NCI-H748 (cell line): ENCODE results near the gene KAT2A.
A peak's percentile ranks its signal among the peaks of the same experiment; 100 is the strongest.

Experiments used
- DNase-seq: peaks from one replicate; lab custom pipeline; 2025; ENCODE audit not compliant: unreplicated experiment; lab: John Stamatoyannopoulos, UW

The KAT2A gene

DNA sequence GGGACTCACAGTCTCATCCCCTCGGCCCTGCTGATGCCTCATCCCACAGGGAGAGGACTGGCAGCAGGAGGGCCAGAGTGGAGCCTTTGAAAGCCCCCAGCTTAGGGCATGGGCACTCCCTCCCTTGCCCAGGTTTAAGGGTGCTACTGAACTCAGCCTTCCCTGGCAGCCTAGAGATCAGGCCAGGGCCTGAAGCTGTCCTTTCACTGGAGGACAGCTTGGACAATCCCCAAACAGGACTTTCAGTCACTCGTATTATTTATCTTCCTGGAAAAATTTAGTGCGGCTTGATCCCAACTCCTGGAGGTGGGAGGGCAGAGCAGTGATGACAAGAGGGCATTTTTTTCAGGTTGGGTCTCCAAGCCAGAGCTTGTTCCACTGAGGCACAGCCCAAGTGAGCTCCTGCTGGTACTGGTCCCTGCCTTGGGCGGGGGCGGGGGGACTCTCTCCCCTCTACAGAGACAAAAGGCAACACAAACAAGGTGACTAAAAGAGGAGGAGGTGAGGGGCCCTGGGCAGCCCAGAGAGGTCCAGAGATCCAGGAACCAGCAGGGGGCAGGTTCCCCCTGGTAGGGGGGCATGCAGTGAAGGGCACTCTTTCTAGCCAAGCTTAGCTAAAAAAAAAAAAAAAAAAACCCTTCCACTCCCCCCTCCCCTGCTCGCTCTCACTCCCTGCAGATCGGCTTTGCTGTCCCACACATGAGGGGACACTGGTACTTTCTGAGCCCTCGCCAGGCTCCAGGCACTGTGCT lies 24.6 kb downstream of the KAT2A start:
- DNase-seq, result no peak

- no peak for DNase-seq
Measured at GRCh38 chr17:42094375-42095069, 26.6 kb downstream of the KAT2A start.

- no peak for DNase-seq
Measured at GRCh38 chr17:42092939-42093338, 28.2 kb downstream of the KAT2A start.

GRCh38 chr17:42090964-42091790 lies 30.0 kb downstream of the KAT2A start:
- DNase-seq, result no peak

DNA sequence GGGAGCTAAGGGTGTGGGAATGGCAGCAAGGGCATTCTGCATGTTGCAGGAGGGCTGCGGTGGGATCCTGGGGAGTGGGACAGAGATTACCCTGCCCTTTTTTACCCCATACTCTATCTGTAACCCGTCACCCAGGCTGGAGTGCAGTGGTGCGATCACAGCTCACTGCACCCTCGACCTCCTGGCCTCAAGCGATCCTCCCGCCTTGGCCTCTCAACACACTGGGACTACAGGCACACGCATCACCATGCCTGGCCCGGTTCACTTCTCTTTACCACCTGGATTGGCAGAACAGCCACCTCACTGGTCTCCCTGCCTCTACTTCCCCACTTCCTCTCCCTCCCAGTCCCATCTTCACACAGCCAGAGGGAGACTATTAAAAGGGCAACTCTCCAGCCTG lies 32.4 kb downstream of the KAT2A start:
- no peak for DNase-seq

DNA sequence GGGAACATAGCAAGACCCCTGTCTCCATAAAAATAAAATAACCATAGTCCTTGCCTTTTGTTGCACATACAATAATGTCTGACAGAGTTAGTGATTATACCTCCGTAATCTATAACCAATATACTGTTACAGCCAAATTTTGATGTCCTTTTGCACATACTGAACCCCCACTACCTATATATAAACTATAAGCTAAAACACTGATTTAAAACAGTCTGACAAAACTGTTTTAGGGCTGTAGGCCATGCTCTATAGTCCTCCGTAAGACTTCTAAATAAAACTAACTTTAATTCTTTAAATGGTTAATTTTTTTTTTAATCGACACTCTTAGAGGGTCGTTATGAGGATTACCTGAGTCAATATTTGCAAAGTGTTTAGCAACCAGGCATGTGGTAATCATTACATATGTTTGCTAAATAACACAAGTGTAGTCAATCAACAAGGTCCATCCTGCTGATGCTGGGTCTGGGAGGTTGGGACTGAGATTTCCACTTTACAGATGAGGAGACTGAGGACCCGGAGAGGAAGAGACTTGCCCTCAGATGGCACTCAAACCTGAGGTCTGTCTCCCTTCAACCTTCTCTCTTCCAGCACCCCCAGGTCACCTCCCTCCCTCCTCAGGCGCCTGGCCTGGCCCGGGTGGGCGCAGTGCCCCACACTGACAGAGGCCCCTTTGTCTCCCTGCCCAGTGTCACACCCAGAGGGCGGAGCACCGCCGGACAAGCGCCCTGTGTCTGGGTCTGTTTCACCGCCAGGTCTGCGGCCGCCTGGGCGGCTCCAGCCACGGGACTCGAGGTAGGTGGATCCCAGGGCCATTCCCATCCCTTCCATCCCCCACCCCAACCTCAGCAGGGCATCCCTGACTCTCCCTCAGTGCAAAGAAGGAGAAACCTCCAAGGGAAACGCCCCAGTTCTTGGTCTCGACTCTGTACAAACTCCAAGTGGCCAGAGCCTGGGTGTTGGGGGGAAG lies 33.1 kb downstream of the KAT2A start:
- DNase-seq, result peak; percentile 18

GRCh38 chr17:42087042-42087701 lies 34.0 kb downstream of the KAT2A start:
- DNase-seq, result no peak

DNA sequence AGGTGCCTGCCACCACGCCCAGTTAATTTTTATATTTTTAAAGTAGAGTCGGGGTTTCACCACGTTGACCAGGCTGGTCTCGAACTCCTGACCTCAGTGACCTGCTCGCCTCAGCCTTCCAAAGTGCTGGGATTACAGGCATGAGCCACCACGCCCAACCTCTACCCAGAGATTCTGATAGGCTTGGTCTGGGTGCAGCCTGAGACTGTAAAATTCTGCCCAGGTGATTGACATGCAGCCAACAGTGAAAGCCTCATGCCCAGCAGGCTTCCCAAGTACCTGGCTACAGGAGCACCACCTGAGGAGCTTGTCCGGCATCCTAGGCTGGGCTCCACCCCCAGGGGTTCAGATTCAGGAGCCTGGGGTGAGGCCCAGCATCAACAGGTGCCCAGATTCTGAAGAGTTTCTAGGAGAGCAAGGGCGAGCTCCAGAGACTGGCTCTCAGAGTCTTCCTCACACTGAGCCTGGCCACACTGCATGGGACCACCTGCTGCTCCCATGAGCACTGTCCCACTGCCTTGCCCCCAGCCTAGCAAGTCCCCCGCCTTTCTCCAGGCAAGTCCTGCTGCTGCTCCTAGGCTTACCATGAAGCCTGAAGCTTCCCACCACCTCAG lies 39.5 kb downstream of the KAT2A start:
- DNase-seq, result no peak

DNA sequence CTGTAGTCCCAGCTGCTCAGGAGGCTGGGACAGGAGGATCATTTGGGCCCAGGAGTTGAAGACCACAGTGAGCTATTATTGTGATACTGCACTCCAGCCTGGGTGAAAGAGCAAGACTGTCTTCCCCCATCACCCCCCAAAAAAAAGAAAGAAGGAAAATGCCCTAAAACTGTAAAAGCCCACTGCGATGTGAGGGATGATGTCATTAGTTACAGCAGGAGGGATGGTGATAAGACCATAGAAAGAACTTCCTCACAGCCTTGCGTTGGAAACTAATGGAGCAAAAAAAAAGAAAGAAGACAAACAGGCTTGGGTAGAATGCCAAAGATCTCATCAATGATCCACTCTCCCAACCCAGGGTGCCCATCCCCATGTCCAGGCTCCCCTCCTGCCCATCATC lies 41.6 kb downstream of the KAT2A start:
- no peak for DNase-seq

- no peak for DNase-seq
Measured at GRCh38 chr17:42078396-42079043, 42.6 kb downstream of the KAT2A start.

DNA sequence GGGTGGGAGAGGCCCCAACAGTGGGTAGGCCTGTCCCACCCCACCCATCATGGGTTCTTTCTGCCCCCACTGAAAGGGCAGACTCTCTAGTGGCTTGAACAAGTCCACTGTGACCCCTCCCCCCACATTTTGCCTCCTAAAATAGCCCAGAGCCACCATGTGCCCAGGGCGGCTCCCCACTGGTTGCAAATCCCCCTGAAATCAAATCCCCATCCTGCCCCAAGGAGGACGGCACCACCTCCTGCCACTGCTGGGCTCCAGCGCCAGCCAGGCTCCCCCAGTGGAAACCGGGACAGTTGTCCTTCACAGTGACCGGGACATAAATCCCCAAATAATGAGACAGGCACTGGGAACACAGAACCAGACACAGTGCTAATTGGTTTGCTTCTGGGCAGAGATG lies 43.4 kb downstream of the KAT2A start:
- DNase-seq, result no peak

DNA sequence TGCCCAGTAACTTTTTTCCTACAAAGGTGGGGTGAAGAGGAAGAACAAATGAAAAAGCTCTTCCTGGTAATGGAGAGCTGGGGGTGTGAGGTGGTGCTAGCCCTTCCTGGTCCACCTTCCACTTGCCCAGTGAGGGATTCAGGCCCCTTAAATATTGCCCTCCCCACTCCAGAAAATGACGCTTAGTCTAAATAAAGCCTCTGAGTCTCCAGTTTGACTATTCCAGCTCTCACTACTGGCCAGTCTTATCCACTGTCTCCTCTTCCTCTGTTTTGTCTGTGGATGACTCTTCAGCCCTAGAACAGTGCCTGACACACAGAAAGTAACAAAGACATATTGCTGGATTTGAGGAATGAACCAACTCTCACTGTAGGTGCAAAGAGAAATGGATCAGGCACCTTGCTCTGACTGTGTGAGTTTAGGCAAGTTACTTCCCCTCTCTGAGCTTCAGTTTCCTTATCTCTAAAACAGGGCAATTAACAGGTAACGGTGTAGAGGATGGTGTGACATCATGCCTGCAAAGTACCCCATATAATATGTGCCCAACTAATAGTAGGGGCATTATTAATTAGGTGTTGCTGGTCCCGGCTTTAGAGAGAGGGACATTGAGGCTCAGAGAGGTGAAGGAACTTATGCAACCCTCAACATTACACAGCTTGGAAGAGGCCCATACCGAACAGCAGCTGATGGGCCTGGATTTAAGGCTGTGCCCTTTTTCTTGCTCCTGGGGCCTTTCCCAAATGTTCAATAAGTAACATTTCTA lies 44.2 kb downstream of the KAT2A start:
- no peak for DNase-seq

- no peak for DNase-seq
Measured at GRCh38 chr17:42075789-42076188, 45.4 kb downstream of the KAT2A start.

DNA sequence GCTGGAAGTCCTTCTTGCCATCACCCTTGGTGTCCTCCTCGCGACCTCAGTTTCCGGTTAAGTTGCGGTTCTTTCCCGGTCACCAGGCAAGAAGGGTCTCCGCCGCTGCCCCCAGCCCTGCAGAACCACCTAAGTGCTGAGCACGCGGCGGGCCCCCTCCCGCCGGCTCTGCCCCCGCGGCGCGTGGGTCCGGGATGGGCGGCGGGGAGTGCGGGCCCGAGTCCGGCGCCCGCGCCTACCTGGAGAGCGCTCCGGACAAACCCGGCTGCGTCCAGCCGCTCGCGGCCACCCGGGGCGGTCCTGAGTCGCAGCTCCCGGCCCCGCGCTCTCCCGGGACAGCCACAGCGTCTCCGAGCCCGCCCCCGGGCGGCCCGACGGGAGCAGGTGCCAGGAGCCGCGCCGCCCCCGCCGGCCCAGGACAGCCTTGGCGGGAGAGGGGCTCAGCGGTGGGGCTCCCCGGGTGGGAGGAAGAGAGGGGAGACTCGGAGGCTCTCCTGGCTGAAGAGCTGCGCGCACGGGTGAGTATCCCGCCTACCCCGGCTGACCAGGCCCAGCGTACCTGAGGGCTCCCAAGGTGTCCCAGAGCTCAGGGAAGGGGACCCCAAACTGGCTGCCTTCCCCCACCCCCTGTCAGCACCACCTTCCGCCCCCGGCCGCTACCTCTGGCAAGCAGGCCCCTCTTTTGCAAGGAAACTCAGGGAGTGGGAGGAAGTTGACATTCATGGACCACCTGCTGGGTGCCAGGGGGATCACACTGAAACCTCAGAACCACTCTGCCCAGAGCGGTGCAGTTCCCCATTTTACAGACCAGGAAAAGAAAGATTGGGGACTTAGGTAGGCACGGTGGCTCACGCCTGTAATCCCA lies 48.6 kb downstream of the KAT2A start:
- no peak for DNase-seq

DNA sequence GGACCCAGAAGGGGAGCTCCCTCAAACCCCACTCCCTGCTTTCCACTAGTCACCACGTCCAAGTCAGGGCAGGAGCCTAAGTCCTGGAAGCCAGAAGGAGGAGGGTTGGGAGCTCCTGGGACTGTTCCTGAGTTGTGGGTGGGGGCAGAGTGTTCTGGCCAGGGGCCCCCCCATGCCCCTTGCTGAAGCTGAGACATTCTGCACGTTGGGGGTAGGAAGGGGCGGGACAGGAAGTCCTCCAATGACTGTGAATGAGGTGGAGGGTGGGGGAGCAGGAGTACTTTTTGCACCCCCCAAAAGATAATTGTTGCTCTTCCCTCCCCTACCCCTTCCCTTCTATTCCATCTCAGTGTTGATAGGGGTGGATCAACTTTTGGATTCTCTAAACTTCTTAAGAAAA lies 49.4 kb downstream of the KAT2A start:
- no peak for DNase-seq

DNA sequence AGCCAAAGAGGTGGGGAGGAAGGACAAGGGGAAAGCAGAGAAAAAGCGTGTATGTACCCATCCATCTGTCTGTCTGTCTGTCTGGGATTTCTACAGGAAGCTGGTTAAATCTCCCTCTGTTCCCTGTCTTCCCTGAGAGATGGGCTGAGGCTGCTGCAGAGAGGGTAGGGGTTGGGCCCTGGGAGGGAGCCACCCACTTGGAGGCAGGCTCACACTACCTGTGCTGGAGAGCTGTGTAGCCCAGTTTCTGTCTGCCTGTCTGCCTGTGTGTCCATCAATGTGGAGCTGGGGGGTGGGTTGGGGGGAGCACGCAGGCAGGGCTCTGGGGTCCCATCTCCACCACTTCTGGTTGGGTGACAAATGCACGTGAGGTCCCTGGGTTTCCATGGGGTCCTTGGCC lies 52.2 kb downstream of the KAT2A start:
- no peak for DNase-seq

DNA sequence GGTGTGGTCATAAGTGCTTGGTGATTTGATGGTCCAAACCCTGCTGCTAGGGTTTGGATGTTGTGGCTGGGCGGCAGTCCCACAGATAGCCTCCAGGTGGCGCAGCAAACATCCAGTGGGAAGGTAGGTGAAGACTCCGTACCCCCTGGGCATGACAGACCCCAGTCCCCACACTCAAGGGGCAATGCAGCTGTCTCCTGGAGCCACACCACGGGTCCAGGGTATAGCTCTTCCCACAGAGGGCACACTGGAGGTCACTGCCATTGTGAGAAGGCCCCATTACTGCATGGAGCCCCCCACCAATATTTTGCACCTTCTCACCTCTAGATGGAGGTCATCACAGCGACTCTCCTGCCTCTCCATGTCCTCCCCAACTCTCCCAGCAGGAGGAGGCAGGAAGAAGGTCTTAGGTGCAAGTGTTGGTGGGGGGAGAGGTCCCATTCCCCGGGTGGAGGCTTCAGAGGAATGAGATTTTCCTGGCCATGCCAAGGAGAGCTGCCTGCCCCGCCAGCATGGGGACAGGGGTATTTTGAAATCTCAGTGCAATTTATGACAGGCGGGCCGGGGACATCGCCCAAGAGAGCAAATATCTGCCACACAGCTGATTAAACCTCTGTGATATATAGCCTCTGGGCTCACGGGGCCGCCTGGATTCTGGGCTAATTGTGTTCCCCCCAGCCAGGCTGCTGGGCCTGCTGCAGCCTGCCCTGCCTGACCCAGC lies 53.6 kb downstream of the KAT2A start:
- peak; percentile 44 for DNase-seq
